Caco-2 (cell line): ENCODE results near the gene SAMD4A. TPM values are rescaled to one million over a fixed set of nuclear protein-coding genes. Genes with fewer than 3 reads are reported as not detected.

ENCODE experiments used
- BruUV-seq: library from RNA; stranded (reverse); fragments of 400-500 nt; replicated peaks from 2 replicates; lab custom pipeline; 2021; lab: Mats Ljungman, UMichigan
- CTCF ChIA-PET: fragments of 300-600 bp; sonication (Branson Sonifier 250); formaldehyde crosslinking; loops from one replicate; lab custom pipeline; 2022; ENCODE audit warnings: antibody characterized with exemption; lab: Charles Lee
- POLR2A ChIA-PET: fragments of 300-600 bp; sonication (Branson Sonifier 250); formaldehyde crosslinking; loops from one replicate; lab custom pipeline; 2022; ENCODE audit warnings: antibody characterized with exemption; lab: Charles Lee
- DNase-seq, 2 experiments: peaks; one replicate each; pipeline versions ENCODE4 v3.0.0 to v3.0.0-alpha.2; 2020 to 2022
- H3K27me3 ChIP-seq: replicated peaks from 2 replicates; pipeline ENCODE4 v1.6.0; 2011; ENCODE audit warnings: low read length; ENCODE audit not compliant: control insufficient read depth, insufficient read depth
- H3K36me3 ChIP-seq: 2 replicates; pipeline ENCODE4 v1.5.1; 2011; ENCODE audit warnings: low read length; ENCODE audit not compliant: control insufficient read depth, insufficient read depth
- H3K4me1 ChIP-seq: fragments of 250-450 bp; sonication (Bioruptor Pico); 2 replicates; pipeline ENCODE4 v1.5.1; 2020; ENCODE audit warnings: mild to moderate bottlenecking
- H3K4me3 ChIP-seq: 2 replicates; pipeline ENCODE4 v1.5.1; 2011; ENCODE audit warnings: low read depth, mild to moderate bottlenecking, control low read depth, low read length
- H3K9me3 ChIP-seq: fragments of 250-450 bp; sonication (Bioruptor Pico); 2 replicates; pipeline ENCODE4 v1.5.1; 2020; ENCODE audit warnings: mild to moderate bottlenecking, moderate library complexity
- H3K27ac Mint-ChIP-seq: one replicate; pipeline ENCODE4 v1.8.0; 2022; ENCODE audit warnings: mixed read lengths; ENCODE audit not compliant: unreplicated experiment
- H3K27me3 Mint-ChIP-seq: one replicate; pipeline ENCODE4 v1.8.0; 2022; ENCODE audit warnings: mixed read lengths; ENCODE audit not compliant: insufficient read depth, unreplicated experiment
- H3K36me3 Mint-ChIP-seq: one replicate; pipeline ENCODE4 v1.8.0; 2022; ENCODE audit warnings: mild to moderate bottlenecking, mixed read lengths; ENCODE audit not compliant: insufficient read depth, unreplicated experiment
- H3K4me1 Mint-ChIP-seq: one replicate; pipeline ENCODE4 v1.8.0; 2022; ENCODE audit warnings: low read depth, mixed read lengths; ENCODE audit not compliant: unreplicated experiment
- H3K4me3 Mint-ChIP-seq: one replicate; pipeline ENCODE4 v1.8.0; 2022; ENCODE audit warnings: mild to moderate bottlenecking, moderate library complexity, mixed read lengths; ENCODE audit not compliant: unreplicated experiment
- H3K9me3 Mint-ChIP-seq: one replicate; pipeline ENCODE4 v1.8.0; 2022; ENCODE audit warnings: mixed read lengths; ENCODE audit not compliant: unreplicated experiment
- intact Hi-C: fragments of 100-400 bp; cut with micrococcal nuclease; formaldehyde crosslinking; loops from one replicate; pipeline ENCODE4 v1.10.0; 2022; ENCODE audit not compliant: unreplicated experiment
- total RNA-seq: library from RNA; stranded (reverse); gene quantifications from 2 replicates; pipeline ENCODE4 v1.2.3, GENCODE V29; 2022
- TF ChIP-seq, protein P1 (sequence below), 2 experiments: fragments of 200-600 bp in 1 of 2; IDR thresholded peaks; 1 replicate in 1 of 2; 2 replicates in 1 of 2; pipeline versions ENCODE4 v1.5.1 to v1.8.0; 2011 to 2022; ENCODE audit warnings: antibody characterized with exemption in 1 of 2, control low read depth in 1 of 2, inconsistent platforms in 1 of 2, low read depth in 1 of 2, low read length in 1 of 2, mild to moderate bottlenecking in 1 of 2, moderate library complexity in 1 of 2; ENCODE audit not compliant: insufficient read depth in 1 of 2, severe bottlenecking in 1 of 2, unreplicated experiment in 1 of 2

SAMD4A gene
- total RNA-seq, 1 experiment from 2014 or later = 60.8 TPM

DNA sequence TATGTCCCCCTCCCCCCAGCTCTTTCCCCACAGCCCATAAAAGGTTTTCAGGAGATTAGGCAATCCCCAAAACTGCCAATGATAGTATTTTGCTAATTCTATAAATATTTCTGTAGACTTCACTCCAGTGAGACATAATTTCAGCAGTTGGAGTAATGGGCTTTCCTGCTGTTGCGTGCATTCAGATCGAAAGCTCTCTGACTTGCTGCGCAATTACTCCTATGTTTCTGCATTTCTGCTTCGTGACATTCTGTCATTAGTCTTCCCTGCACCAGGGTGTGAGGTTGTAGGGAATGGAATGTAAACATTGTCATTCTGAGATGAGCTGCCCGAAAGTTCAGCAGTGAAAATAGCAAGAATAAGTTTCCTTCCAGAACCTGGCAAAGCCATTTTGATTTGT lies 58.2 kb downstream of the SAMD4A start:
- no peaks in the 10 kb centered on the region for H3K9me3 Mint-ChIP-seq
- H3K4me1 Mint-ChIP-seq = peaks cover 18% of the 10 kb centered on the region
- peak in 1 of 2 experiments; percentile 58 for DNase-seq
- peak overlapping the region; percentile 65 for H3K27ac Mint-ChIP-seq
- H3K4me1 ChIP-seq = peaks cover 30% of the 10 kb centered on the region
- no peaks in the 10 kb centered on the region for H3K36me3 ChIP-seq
- CTCF ChIA-PET = interaction anchor here (0.6 to 1.4 kb wide), 3 partner anchors 18 to 116 kb away, joined by 3 to 5 read pairs (median 5); no protein-coding TSS in a partner anchor
- no peaks in the 10 kb centered on the region for H3K9me3 ChIP-seq
- H3K4me3 Mint-ChIP-seq = peak overlapping the region; percentile 21
- H3K4me3 ChIP-seq = peak overlapping the region; percentile 18; the same call in 1 of the 2 replicates
- TF ChIP-seq, protein P1, sequence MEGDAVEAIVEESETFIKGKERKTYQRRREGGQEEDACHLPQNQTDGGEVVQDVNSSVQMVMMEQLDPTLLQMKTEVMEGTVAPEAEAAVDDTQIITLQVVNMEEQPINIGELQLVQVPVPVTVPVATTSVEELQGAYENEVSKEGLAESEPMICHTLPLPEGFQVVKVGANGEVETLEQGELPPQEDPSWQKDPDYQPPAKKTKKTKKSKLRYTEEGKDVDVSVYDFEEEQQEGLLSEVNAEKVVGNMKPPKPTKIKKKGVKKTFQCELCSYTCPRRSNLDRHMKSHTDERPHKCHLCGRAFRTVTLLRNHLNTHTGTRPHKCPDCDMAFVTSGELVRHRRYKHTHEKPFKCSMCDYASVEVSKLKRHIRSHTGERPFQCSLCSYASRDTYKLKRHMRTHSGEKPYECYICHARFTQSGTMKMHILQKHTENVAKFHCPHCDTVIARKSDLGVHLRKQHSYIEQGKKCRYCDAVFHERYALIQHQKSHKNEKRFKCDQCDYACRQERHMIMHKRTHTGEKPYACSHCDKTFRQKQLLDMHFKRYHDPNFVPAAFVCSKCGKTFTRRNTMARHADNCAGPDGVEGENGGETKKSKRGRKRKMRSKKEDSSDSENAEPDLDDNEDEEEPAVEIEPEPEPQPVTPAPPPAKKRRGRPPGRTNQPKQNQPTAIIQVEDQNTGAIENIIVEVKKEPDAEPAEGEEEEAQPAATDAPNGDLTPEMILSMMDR (IDR thresholded peaks at IDR 0.05; ENCODE audit: insufficient read depth in 1 of 2, low read depth in 1 of 2, low read length in 1 of 2, severe bottlenecking in 1 of 2, unreplicated experiment in 1 of 2) = no peak
- no peaks in the 10 kb centered on the region for H3K27me3 ChIP-seq
- no TSS peak for BruUV-seq
- peaks cover 16% of the 10 kb centered on the region for H3K36me3 Mint-ChIP-seq
- intact Hi-C loops = loop anchor here (2.0 kb wide), 1 partner anchor 18 kb away; no protein-coding TSS in a partner anchor
- H3K27me3 Mint-ChIP-seq = no peaks in the 10 kb centered on the region
- POLR2A ChIA-PET = interaction anchor here (1.2 kb wide), 2 partner anchors 18 to 59 kb away, joined by 3 to 8 read pairs; no protein-coding TSS in a partner anchor

GRCh38 chr14:54627219-54627539 lies 60.3 kb downstream of the SAMD4A start:
- no peak for DNase-seq
- POLR2A ChIA-PET = no interaction called here
- H3K36me3 ChIP-seq = no peaks in the 10 kb centered on the region
- Mint-ChIP-seq H3K36me3 (peaks cover 16% of the 10 kb centered on the region), H3K4me1 (peaks cover 18% of the 10 kb centered on the region), H3K27ac (no peak overlapping the region), H3K9me3 (peaks cover 2% of the 10 kb centered on the region), H3K27me3 (no peaks in the 10 kb centered on the region), H3K4me3 (no peak overlapping the region)
- no TSS peak for BruUV-seq
- H3K4me3 ChIP-seq = no peak overlapping the region
- intact Hi-C loops = no loop called here
- no peaks in the 10 kb centered on the region for H3K27me3 ChIP-seq
- peaks cover 30% of the 10 kb centered on the region for H3K4me1 ChIP-seq
- CTCF ChIA-PET = no interaction called here
- H3K9me3 ChIP-seq = no peaks in the 10 kb centered on the region
- TF ChIP-seq, protein P1 (IDR thresholded peaks at IDR 0.05; ENCODE audit: insufficient read depth in 1 of 2, low read depth in 1 of 2, low read length in 1 of 2, severe bottlenecking in 1 of 2, unreplicated experiment in 1 of 2) = no peak

DNA sequence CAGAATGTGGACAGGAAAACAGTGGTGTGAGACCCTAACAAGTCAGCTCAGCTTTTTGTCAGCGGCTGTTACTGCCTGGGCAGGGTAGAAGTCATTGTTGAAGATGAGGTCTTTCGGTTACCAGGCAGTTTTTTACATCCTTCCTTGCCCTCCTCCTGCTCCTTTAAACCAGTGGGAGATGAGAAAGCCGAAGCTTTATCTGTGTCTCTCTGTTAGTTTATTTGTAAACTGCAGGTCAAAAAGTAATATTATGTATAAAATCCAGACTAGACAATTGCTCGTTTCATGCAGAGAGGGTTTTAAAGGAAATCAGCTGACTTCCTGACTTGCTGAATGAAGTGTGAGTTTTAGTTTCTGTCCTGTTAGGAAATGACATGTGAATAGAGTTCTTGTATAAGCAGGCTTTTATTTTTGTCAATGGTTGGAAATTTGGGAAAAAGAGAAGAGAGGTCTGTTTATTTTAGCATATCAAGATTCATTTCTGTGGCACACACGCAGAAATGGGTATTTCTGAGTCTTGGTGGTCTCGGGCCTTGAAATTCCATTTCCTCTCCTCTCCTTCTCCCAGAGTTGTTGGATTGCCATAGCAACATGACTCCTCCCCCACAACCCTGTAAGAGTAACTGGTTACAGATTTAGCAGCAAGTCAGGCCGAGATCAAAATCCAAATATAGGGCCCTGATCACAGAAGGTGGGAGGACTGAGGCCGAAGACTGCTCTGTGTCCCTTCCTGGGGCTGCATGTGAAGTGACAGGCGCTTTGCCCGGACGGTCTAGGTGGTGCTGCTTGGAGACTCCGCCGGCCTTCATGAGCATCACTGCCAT lies 60.8 kb downstream of the SAMD4A start:
- CTCF ChIA-PET = no interaction called here
- Histone ChIP-seq H3K27me3 (no peaks in the 10 kb centered on the region), H3K4me1 (peaks cover 25% of the 10 kb centered on the region), H3K36me3 (no peaks in the 10 kb centered on the region), H3K9me3 (no peaks in the 10 kb centered on the region), H3K4me3 (no peak overlapping the region)
- Mint-ChIP-seq H3K9me3 (peaks cover 7% of the 10 kb centered on the region), H3K27me3 (no peaks in the 10 kb centered on the region), H3K27ac (no peak overlapping the region), H3K4me3 (no peak overlapping the region), H3K4me1 (peaks cover 17% of the 10 kb centered on the region), H3K36me3 (peaks cover 16% of the 10 kb centered on the region)
- no peak for DNase-seq
- POLR2A ChIA-PET = no interaction called here
- intact Hi-C loops = no loop called here
- TF ChIP-seq, protein P1 (IDR thresholded peaks at IDR 0.05; ENCODE audit: insufficient read depth in 1 of 2, low read depth in 1 of 2, low read length in 1 of 2, severe bottlenecking in 1 of 2, unreplicated experiment in 1 of 2) = no peak
- no TSS peak for BruUV-seq
